Measurements from ENCODE around the gene DPP8.
"Not testable (repeated sequence)": the region's sequence is repeated elsewhere in the genome, so short reads cannot be mapped to it uniquely, and the experiment has no call there.

The DPP8 gene

GRCh38 chr15:65399001-65399706 is 118.3 kb downstream of the DPP8 start:
- Histone ChIP-seq H3K4me3 (ENCODE audit: low read length in 2 of 2) (no peak overlapping the region), H3K9me3 (ENCODE audit: control insufficient read depth in 2 of 2, low read length in 2 of 2) (no peaks in the 10 kb centered on the region), H3K9ac (ENCODE audit: low read depth in 1 of 2, low read length in 2 of 2) (no peak overlapping the region), H3K36me3 (ENCODE audit: control insufficient read depth in 2 of 2, insufficient read depth in 2 of 2, low read length in 2 of 2) (no peaks in the 10 kb centered on the region), H3K4me1 (ENCODE audit: control insufficient read depth in 2 of 2, insufficient read depth in 2 of 2, low read length in 2 of 2) (no peaks in the 10 kb centered on the region), H3K27ac (ENCODE audit: low read depth in 2 of 2, low read length in 2 of 2) (no peak overlapping the region), H3K27me3 (ENCODE audit: control insufficient read depth in 2 of 2, insufficient read depth in 2 of 2, low read length in 2 of 2) (peaks cover 37 to 41% of the 10 kb centered on the region in 2 donors)

GRCh38 chr15:65398486-65398885 is 119.0 kb downstream of the DPP8 start:
- not testable (repeated sequence) for H3K9ac ChIP-seq (ENCODE audit: low read depth in 1 of 2, low read length in 2 of 2); H3K9me3 ChIP-seq (ENCODE audit: control insufficient read depth in 2 of 2, low read length in 2 of 2); H3K4me1 ChIP-seq (ENCODE audit: control insufficient read depth in 2 of 2, insufficient read depth in 2 of 2, low read length in 2 of 2); H3K27ac ChIP-seq (ENCODE audit: low read depth in 2 of 2, low read length in 2 of 2); H3K36me3 ChIP-seq (ENCODE audit: control insufficient read depth in 2 of 2, insufficient read depth in 2 of 2, low read length in 2 of 2); H3K4me3 ChIP-seq (ENCODE audit: low read length in 2 of 2)
- peaks cover 36 to 48% of the 10 kb centered on the region in 2 donors for H3K27me3 ChIP-seq (ENCODE audit: control insufficient read depth in 2 of 2, insufficient read depth in 2 of 2, low read length in 2 of 2)

GRCh38 chr15:65396965-65397317 is 120.5 kb downstream of the DPP8 start:
- no peak overlapping the region for H3K9ac ChIP-seq (ENCODE audit: low read depth in 1 of 2, low read length in 2 of 2)
- no peaks in the 10 kb centered on the region for H3K4me1 ChIP-seq (ENCODE audit: control insufficient read depth in 2 of 2, insufficient read depth in 2 of 2, low read length in 2 of 2)
- no peak overlapping the region for H3K4me3 ChIP-seq (ENCODE audit: low read length in 2 of 2)
- no peak overlapping the region for H3K27ac ChIP-seq (ENCODE audit: low read depth in 2 of 2, low read length in 2 of 2)
- no peaks in the 10 kb centered on the region for H3K9me3 ChIP-seq (ENCODE audit: control insufficient read depth in 2 of 2, low read length in 2 of 2)
- no peaks in the 10 kb centered on the region for H3K36me3 ChIP-seq (ENCODE audit: control insufficient read depth in 2 of 2, insufficient read depth in 2 of 2, low read length in 2 of 2)
- H3K27me3 ChIP-seq (ENCODE audit: control insufficient read depth in 2 of 2, insufficient read depth in 2 of 2, low read length in 2 of 2) = peaks cover 44 to 49% of the 10 kb centered on the region in 2 donors

DNA sequence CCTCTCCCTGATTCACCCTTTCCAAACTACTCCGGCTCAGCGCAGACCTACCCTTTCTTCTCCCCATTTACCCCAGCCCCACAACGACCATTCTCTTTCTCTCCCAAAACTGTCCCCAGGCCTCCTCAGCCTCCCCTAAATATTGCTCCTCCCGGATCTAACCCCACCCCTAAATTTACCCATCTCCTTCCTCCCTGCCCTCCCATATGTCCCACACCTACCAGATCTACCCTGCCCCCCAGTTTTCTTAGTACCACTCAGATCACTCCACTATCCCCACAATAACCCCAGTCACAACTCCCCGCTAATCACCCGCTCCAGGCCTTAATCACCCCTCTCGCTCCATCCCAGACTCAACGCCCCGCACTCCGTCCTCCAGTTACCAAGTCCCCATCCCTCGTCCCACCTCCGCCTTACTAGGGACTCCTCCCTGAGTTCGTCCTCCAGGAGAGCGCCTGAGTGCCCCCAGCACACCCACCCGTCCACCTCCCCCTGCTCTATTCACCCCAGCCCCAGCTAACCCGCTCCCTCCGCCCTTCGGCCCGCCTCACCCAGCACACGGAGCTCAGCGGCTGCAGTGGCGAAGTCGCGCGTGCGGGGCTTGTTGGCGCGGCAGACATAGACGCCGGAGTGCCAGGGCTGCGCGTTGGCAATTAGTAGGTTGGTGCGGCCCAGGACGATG is 121.1 kb downstream of the DPP8 start:
- H3K27me3 ChIP-seq (ENCODE audit: control insufficient read depth in 2 of 2, insufficient read depth in 2 of 2, low read length in 2 of 2) = peaks cover 44 to 49% of the 10 kb centered on the region in 2 donors
- no peak overlapping the region for H3K9ac ChIP-seq (ENCODE audit: low read depth in 1 of 2, low read length in 2 of 2)
- H3K4me3 ChIP-seq (ENCODE audit: low read length in 2 of 2) = no peak overlapping the region
- H3K9me3 ChIP-seq (ENCODE audit: control insufficient read depth in 2 of 2, low read length in 2 of 2) = no peaks in the 10 kb centered on the region
- no peaks in the 10 kb centered on the region for H3K4me1 ChIP-seq (ENCODE audit: control insufficient read depth in 2 of 2, insufficient read depth in 2 of 2, low read length in 2 of 2)
- H3K36me3 ChIP-seq (ENCODE audit: control insufficient read depth in 2 of 2, insufficient read depth in 2 of 2, low read length in 2 of 2) = no peaks in the 10 kb centered on the region
- H3K27ac ChIP-seq (ENCODE audit: low read depth in 2 of 2, low read length in 2 of 2) = no peak overlapping the region

DNA sequence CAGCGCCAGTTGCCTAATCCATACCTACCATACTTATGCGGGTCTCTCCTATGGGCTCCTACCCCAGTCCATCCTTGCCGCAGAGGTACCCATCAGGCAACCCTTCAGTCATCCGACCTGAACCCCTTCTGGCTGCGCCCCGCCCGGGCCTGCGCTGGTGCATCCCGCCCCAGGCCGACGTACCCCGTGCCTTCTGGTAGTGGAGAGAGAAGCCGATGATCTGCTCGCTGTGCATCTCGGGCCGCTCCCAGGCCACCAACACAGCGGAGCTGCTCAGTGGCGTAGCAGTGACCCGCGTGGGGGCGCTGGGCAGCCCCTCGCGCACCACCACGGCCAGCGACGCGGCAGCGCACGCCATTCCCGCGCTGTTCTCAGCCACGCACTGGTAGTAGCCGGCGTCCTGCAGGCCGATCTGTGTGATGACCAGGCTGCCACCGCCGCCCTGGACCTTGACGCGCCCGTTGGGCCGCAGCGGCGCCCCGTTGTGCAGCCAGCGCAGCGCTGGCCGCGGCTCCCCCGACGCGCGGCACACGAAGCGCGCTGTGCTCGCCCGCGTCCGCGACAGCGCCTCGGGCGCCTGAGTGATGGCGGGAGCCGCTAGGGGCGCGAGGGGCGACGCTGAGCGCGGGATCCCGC is 121.8 kb downstream of the DPP8 start:
- H3K4me1 ChIP-seq (ENCODE audit: control insufficient read depth in 2 of 2, insufficient read depth in 2 of 2, low read length in 2 of 2) = no peaks in the 10 kb centered on the region
- peaks cover 47 to 49% of the 10 kb centered on the region in 2 donors for H3K27me3 ChIP-seq (ENCODE audit: control insufficient read depth in 2 of 2, insufficient read depth in 2 of 2, low read length in 2 of 2)
- H3K4me3 ChIP-seq (ENCODE audit: low read length in 2 of 2) = no peak overlapping the region
- no peak overlapping the region for H3K9ac ChIP-seq (ENCODE audit: low read depth in 1 of 2, low read length in 2 of 2)
- H3K27ac ChIP-seq (ENCODE audit: low read depth in 2 of 2, low read length in 2 of 2) = no peak overlapping the region
- H3K9me3 ChIP-seq (ENCODE audit: control insufficient read depth in 2 of 2, low read length in 2 of 2) = no peaks in the 10 kb centered on the region
- no peaks in the 10 kb centered on the region for H3K36me3 ChIP-seq (ENCODE audit: control insufficient read depth in 2 of 2, insufficient read depth in 2 of 2, low read length in 2 of 2)

- Histone ChIP-seq H3K4me1 (ENCODE audit: control insufficient read depth in 2 of 2, insufficient read depth in 2 of 2, low read length in 2 of 2) (no peaks in the 10 kb centered on the region), H3K9me3 (ENCODE audit: control insufficient read depth in 2 of 2, low read length in 2 of 2) (no peaks in the 10 kb centered on the region), H3K4me3 (ENCODE audit: low read length in 2 of 2) (no peak overlapping the region), H3K27me3 (ENCODE audit: control insufficient read depth in 2 of 2, insufficient read depth in 2 of 2, low read length in 2 of 2) (peaks cover 42 to 49% of the 10 kb centered on the region in 2 donors), H3K9ac (ENCODE audit: low read depth in 1 of 2, low read length in 2 of 2) (no peak overlapping the region), H3K27ac (ENCODE audit: low read depth in 2 of 2, low read length in 2 of 2) (no peak overlapping the region), H3K36me3 (ENCODE audit: control insufficient read depth in 2 of 2, insufficient read depth in 2 of 2, low read length in 2 of 2) (no peaks in the 10 kb centered on the region)
These were observed 122.6 kb downstream of the DPP8 start for GRCh38 chr15:65394936-65395335.

- Histone ChIP-seq H3K4me3 (ENCODE audit: low read length in 2 of 2) (no peak overlapping the region), H3K4me1 (ENCODE audit: control insufficient read depth in 2 of 2, insufficient read depth in 2 of 2, low read length in 2 of 2) (no peaks in the 10 kb centered on the region), H3K27ac (ENCODE audit: low read depth in 2 of 2, low read length in 2 of 2) (no peak overlapping the region), H3K36me3 (ENCODE audit: control insufficient read depth in 2 of 2, insufficient read depth in 2 of 2, low read length in 2 of 2) (no peaks in the 10 kb centered on the region), H3K27me3 (ENCODE audit: control insufficient read depth in 2 of 2, insufficient read depth in 2 of 2, low read length in 2 of 2) (peaks cover 46 to 47% of the 10 kb centered on the region in 2 donors), H3K9ac (ENCODE audit: low read depth in 1 of 2, low read length in 2 of 2) (no peak overlapping the region), H3K9me3 (ENCODE audit: control insufficient read depth in 2 of 2, low read length in 2 of 2) (no peaks in the 10 kb centered on the region)
These were observed 123.2 kb downstream of the DPP8 start for GRCh38 chr15:65394280-65394789.

DNA sequence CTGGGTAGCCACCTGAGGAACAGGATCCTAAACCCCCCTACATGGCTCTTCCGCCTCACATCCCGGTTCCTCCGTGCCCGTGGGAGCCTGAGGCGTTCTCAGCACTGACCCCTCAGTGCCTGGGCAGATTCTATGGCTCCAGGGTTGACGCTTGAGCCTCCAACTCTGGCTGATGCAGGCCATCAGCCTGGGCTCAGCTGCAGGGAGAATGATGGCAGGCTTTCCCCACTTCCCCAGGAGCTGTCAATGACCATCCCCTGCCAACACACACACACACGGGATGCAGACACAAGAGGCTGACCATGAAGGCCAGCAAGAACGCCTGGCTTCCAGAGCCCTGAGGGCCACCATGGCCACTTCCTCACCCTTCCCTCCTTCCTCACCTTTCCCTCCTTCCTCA is 123.9 kb downstream of the DPP8 start:
- no peaks in the 10 kb centered on the region for H3K4me1 ChIP-seq (ENCODE audit: control insufficient read depth in 2 of 2, insufficient read depth in 2 of 2, low read length in 2 of 2)
- no peak overlapping the region for H3K4me3 ChIP-seq (ENCODE audit: low read length in 2 of 2)
- no peak overlapping the region for H3K9ac ChIP-seq (ENCODE audit: low read depth in 1 of 2, low read length in 2 of 2)
- no peaks in the 10 kb centered on the region for H3K9me3 ChIP-seq (ENCODE audit: control insufficient read depth in 2 of 2, low read length in 2 of 2)
- H3K36me3 ChIP-seq (ENCODE audit: control insufficient read depth in 2 of 2, insufficient read depth in 2 of 2, low read length in 2 of 2) = no peaks in the 10 kb centered on the region
- peaks cover 39 to 48% of the 10 kb centered on the region in 2 donors for H3K27me3 ChIP-seq (ENCODE audit: control insufficient read depth in 2 of 2, insufficient read depth in 2 of 2, low read length in 2 of 2)
- no peak overlapping the region for H3K27ac ChIP-seq (ENCODE audit: low read depth in 2 of 2, low read length in 2 of 2)

DNA sequence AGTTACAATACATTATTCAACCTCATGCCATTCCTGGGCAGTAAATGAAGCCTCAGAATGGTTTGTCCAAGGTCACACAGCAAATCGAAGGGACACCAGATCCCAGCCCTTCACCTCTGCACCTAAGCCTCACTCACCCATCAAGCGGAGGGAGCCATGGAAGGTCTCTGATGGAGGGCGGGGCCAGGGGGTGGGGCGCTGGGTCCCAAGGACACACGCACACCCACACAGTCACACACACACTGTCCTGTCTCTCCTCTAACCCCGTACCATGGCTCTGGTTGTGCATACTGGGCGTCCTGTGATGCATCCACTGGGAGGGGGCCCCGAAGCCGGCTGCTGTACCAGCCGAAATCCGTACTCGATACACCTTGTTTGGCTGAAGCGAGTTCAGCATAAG is 124.4 kb downstream of the DPP8 start:
- H3K27me3 ChIP-seq (ENCODE audit: control insufficient read depth in 2 of 2, insufficient read depth in 2 of 2, low read length in 2 of 2) = peaks cover 39 to 48% of the 10 kb centered on the region in 2 donors
- no peak overlapping the region for H3K27ac ChIP-seq (ENCODE audit: low read depth in 2 of 2, low read length in 2 of 2)
- H3K9ac ChIP-seq (ENCODE audit: low read depth in 1 of 2, low read length in 2 of 2) = no peak overlapping the region
- H3K4me1 ChIP-seq (ENCODE audit: control insufficient read depth in 2 of 2, insufficient read depth in 2 of 2, low read length in 2 of 2) = no peaks in the 10 kb centered on the region
- H3K4me3 ChIP-seq (ENCODE audit: low read length in 2 of 2) = no peak overlapping the region
- H3K9me3 ChIP-seq (ENCODE audit: control insufficient read depth in 2 of 2, low read length in 2 of 2) = no peaks in the 10 kb centered on the region
- no peaks in the 10 kb centered on the region for H3K36me3 ChIP-seq (ENCODE audit: control insufficient read depth in 2 of 2, insufficient read depth in 2 of 2, low read length in 2 of 2)
